ENCODE data around the gene RFX8. TPM values are rescaled to one million over a fixed set of nuclear protein-coding genes. Genes with fewer than 3 reads are reported as not detected.

The RFX8 gene
- total and polyA plus RNA-seq, 10 of the 15 experiments (the other 5 are each of a cell fraction or from before 2014, with no cell fraction given), result 0.19 TPM; not detected in 9

- Histone ChIP-seq H3K27me3 (replicated peaks in 1 of 2; ENCODE audit: control insufficient read depth in 2 of 2, insufficient read depth in 2 of 2, low read length in 1 of 2) (no peaks in the 10 kb centered on the region; a peak in 2 of 4 replicates), H2AFZ (ENCODE audit: control insufficient read depth, low read depth, low read length) (no peak overlapping the region), H3K4me1 (ENCODE audit: control insufficient read depth, insufficient read depth, low read length) (no peaks in the 10 kb centered on the region), H3K36me3 (ENCODE audit: control insufficient read depth in 2 of 2, insufficient read depth in 2 of 2, low read length in 1 of 2) (no peaks in the 10 kb centered on the region), H3K9ac (ENCODE audit: control insufficient read depth, insufficient read depth, low read length) (no peak overlapping the region), H3K4me2 (ENCODE audit: control insufficient read depth, insufficient read depth) (no peak overlapping the region), H3K79me2 (ENCODE audit: control insufficient read depth, insufficient read depth, low read length) (no peaks in the 10 kb centered on the region), H4K20me1 (ENCODE audit: control insufficient read depth, insufficient read depth) (no peaks in the 10 kb centered on the region), H3K27ac (ENCODE audit: control insufficient read depth, insufficient read depth) (no peak overlapping the region), H3K9me3 (replicated peaks; ENCODE audit: control insufficient read depth, insufficient read depth, low read length) (no peaks in the 10 kb centered on the region), H3K4me3 (no peak overlapping the region)
- DNase-seq (ENCODE audit: low read depth, low spot score), result no peak
- POLR2A ChIA-PET, result no interaction called here
- CTCF ChIA-PET, result no interaction called here
- intact Hi-C loops (cut with micrococcal nuclease; ENCODE audit: unreplicated experiment) (loop anchor here (10.0 kb wide), 1 partner anchor 460 kb away; no protein-coding TSS in a partner anchor), in situ Hi-C loops (cut with MboI) (loop anchor here (5.0 to 25.0 kb wide), 2 partner anchors 417 to 1047 kb away; partner anchors contain the start of gene SLC9A4)
- no peak for ATAC-seq
- WGBS (ENCODE audit: insufficient coverage, insufficient replicate concordance, low lambda C conversion rate, missing lambda C conversion rate), result 59% methylated on average over 2 of the region's 2 CpGs
- SMC1A ChIA-PET (ENCODE audit: uncharacterized antibody, unreplicated experiment), result no interaction called here
- RAD21 ChIA-PET (ENCODE audit: unreplicated experiment), result no interaction called here
- no peak for FAIRE-seq
- no TSS peak for BruUV-seq (replicated peaks)
- TF ChIP-seq ASH2L (IDR thresholded peaks at IDR 0.05; ENCODE audit: borderline replicate concordance, low read depth) (no peak), ZBTB11 (CRISPR knock-in tag; IDR thresholded peaks at IDR 0.05) (no peak), SKIL (IDR thresholded peaks at IDR 0.05; ENCODE audit: low read depth, poor library complexity, severe bottlenecking) (no peak), BCL3 (IDR thresholded peaks at IDR 0.05; ENCODE audit: borderline replicate concordance, insufficient read depth, low read depth, low read length, poor library complexity, severe bottlenecking) (no peak), SREBF2 (IDR thresholded peaks at IDR 0.05; ENCODE audit: low read length) (no peak), CREM (IDR thresholded peaks at IDR 0.05; ENCODE audit: low read depth) (no peak), ZNF687 (IDR thresholded peaks at IDR 0.05) (no peak), NBN (IDR thresholded peaks at IDR 0.05) (no peak)
Measured at GRCh38 chr2:101415220-101415619, 59.7 kb downstream of the RFX8 start.

Measured in GM12878 (cell line).